CD8-positive, alpha-beta memory T cell (primary cell): ENCODE data around the gene RNF126. TPM values are rescaled to one million over a fixed set of nuclear protein-coding genes. Genes with fewer than 3 reads are reported as not detected.
"Not testable (repeated sequence)": the region's sequence is repeated elsewhere in the genome, so short reads cannot be mapped to it uniquely, and the experiment has no call there.

Experiments used
- CTCF ChIA-PET: fragments of 350-600 bp; sonication (Branson Sonifier 250); formaldehyde crosslinking; loops from one replicate; lab custom pipeline; 2021; ENCODE audit warnings: antibody characterized with exemption; lab: Charles Lee
- POLR2A ChIA-PET: fragments of 350-600 bp; sonication (Branson Sonifier 250); formaldehyde crosslinking; loops from one replicate; lab custom pipeline; 2021; ENCODE audit warnings: antibody characterized with exemption; lab: Charles Lee
- DNase-seq, 5 donors: peaks; one replicate each; pipeline versions ENCODE4 v3.0.0 to v3.0.0-alpha.2; 2020 to 2022; ENCODE audit warnings: mixed read lengths in 1 of 5
- H3K27ac ChIP-seq: one replicate; pipeline ENCODE4 v1.7.0; 2013; ENCODE audit warnings: low read depth, mild to moderate bottlenecking, low read length, moderate library complexity
- H3K27me3 ChIP-seq: 2 replicates; pipeline ENCODE4 v1.7.0; 2013; ENCODE audit warnings: low read length, mild to moderate bottlenecking; ENCODE audit not compliant: insufficient read depth, poor library complexity, severe bottlenecking
- H3K36me3 ChIP-seq: 2 replicates; pipeline ENCODE4 v1.7.0; 2013; ENCODE audit warnings: mild to moderate bottlenecking, low read length, moderate library complexity; ENCODE audit not compliant: insufficient read depth
- H3K4me1 ChIP-seq: 2 replicates; pipeline ENCODE4 v1.7.0; 2013; ENCODE audit warnings: mild to moderate bottlenecking, low read length, moderate library complexity; ENCODE audit not compliant: insufficient read depth
- H3K4me3 ChIP-seq: 2 replicates; pipeline ENCODE4 v1.7.0; 2013; ENCODE audit warnings: mild to moderate bottlenecking, low read length
- H3K9me3 ChIP-seq: 2 replicates; pipeline ENCODE4 v1.7.0; 2013; ENCODE audit warnings: mild to moderate bottlenecking, low read length
- H3K27ac Mint-ChIP-seq, 8 donors: one replicate each; pipeline ENCODE4 v1.8.0; 2020 to 2021; ENCODE audit warnings: mixed read lengths in 8 of 8, mild to moderate bottlenecking in 6 of 8, inconsistent platforms in 3 of 8, moderate library complexity in 3 of 8
- H3K27me3 Mint-ChIP-seq, 2 donors: one replicate each; pipeline ENCODE4 v1.8.0; 2020 to 2021; ENCODE audit warnings: mixed read lengths in 2 of 2, mild to moderate bottlenecking in 1 of 2, moderate library complexity in 1 of 2
- H3K36me3 Mint-ChIP-seq, 3 donors: one replicate each; pipeline ENCODE4 v1.8.0; 2020 to 2021; ENCODE audit warnings: mixed read lengths in 3 of 3, inconsistent platforms in 1 of 3, mild to moderate bottlenecking in 1 of 3
- H3K4me1 Mint-ChIP-seq, 3 donors: one replicate each; pipeline ENCODE4 v1.8.0; 2020 to 2021; ENCODE audit warnings: mixed read lengths in 3 of 3, inconsistent platforms in 1 of 3, mild to moderate bottlenecking in 1 of 3
- H3K4me3 Mint-ChIP-seq, 7 donors: one replicate each; pipeline ENCODE4 v1.8.0; 2020 to 2021; ENCODE audit warnings: mixed read lengths in 7 of 7, mild to moderate bottlenecking in 6 of 7, moderate library complexity in 4 of 7, inconsistent platforms in 2 of 7
- H3K9me3 Mint-ChIP-seq, 5 donors: one replicate each; pipeline ENCODE4 v1.8.0; 2020 to 2022; ENCODE audit warnings: mixed read lengths in 5 of 5, mild to moderate bottlenecking in 3 of 5, moderate library complexity in 2 of 5, inconsistent platforms in 1 of 5
- polyA plus RNA-seq: library from polyadenylated mRNA; unstranded; fragments of 300-500 nt; fragmentation: Illumina TruSeq; gene quantifications from one replicate; pipeline ENCODE4 v1.2.3, GENCODE V29; 2021
- total RNA-seq, 2 experiments: library from RNA; stranded (reverse); gene quantifications; one replicate each; pipeline ENCODE4 v1.2.3, GENCODE V29; 2021

RNF126 gene
- total and polyA plus RNA-seq, 3 experiments from 2014 or later: 89.6 to 100.0 (median 95.5) TPM

DNA sequence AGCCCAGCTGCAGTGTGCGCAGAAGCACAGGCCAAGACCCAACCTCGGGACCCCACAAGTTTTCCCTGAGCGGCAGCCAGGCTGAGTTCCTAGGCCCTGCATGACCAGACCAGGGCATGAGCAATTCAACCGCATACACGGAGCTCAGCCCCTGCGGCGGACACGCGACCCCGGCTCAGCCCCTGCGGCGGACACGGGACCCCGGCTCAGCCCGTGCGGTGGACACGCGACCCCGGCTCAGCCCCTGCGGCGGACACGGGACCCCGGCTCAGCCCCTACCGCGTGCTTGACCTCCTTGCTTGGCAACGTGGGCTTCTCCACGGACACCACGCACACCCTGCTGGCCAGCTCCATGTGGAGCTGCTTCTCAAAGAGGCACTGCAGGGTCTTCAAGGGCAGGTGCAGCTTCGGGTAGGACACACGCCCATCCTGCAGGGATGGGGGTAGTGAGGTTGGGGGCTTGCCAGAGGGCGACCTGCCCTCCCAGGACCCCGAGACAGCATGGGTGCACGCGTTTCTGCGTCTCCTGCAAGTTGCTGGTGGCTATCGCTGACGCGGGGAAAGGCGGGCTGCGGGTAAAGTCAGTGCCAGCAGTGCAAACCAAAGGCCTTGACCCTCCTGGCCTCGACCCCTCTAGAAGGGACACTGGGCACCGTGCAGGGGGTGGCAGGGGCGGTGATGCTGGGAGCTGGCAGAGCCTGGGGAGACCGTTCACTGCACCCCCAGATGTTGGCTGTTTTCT is 39.7 kb downstream of the RNF126 start:
- DNase-seq: no peak
- Histone ChIP-seq H3K27me3 (no peaks in the 10 kb centered on the region), H3K4me3 (no peak overlapping the region), H3K27ac (no peak overlapping the region), H3K9me3 (no peaks in the 10 kb centered on the region), H3K36me3 (peaks cover 13% of the 10 kb centered on the region), H3K4me1 (no peaks in the 10 kb centered on the region)
- H3K27ac Mint-ChIP-seq: no peak overlapping the region
- no peaks in the 10 kb centered on the region for H3K9me3 Mint-ChIP-seq
- peak overlapping the region in 1 of 7 donors; percentile 5 for H3K4me3 Mint-ChIP-seq
- CTCF ChIA-PET: no interaction called here
- no peaks in the 10 kb centered on the region for H3K27me3 Mint-ChIP-seq
- H3K36me3 Mint-ChIP-seq: peaks cover 3 to 56% (median 3%) of the 10 kb centered on the region in 3 donors
- H3K4me1 Mint-ChIP-seq: peaks cover 3 to 11% (median 4%) of the 10 kb centered on the region in 3 donors
- POLR2A ChIA-PET: interaction anchor here (0.6 kb wide), 2 partner anchors 27 to 63 kb away, joined by 3 to 10 read pairs; no protein-coding TSS in a partner anchor

DNA sequence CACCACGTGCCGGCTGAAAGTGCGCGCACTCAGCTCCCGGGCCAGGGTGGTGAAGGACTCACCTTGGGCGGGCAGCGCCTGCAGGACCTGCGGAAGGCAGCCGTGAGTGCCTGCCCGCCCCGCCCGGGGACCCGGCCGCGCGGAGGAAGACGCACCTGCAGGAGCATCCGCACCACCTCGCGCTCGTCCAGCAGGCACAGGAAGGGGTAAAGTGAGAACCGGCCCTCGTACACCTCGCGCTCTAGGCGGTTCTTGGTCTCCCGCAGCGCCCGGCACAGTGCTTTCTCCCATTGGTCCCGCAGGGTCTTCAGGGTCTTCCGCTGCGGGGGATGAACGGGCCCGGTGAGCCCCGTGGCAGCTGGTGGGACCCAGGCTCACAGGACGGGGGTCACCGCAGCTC is 40.3 kb downstream of the RNF126 start:
- Mint-ChIP-seq H3K36me3 (peaks cover 3 to 57% (median 3%) of the 10 kb centered on the region in 3 donors), H3K4me3 (no peak overlapping the region), H3K4me1 (peaks cover 3 to 8% (median 4%) of the 10 kb centered on the region in 3 donors), H3K27me3 (no peaks in the 10 kb centered on the region), H3K9me3 (no peaks in the 10 kb centered on the region), H3K27ac (no peak overlapping the region)
- DNase-seq: no peak
- H3K4me3 ChIP-seq: no peak overlapping the region
- peaks cover 7% of the 10 kb centered on the region for H3K36me3 ChIP-seq
- no peaks in the 10 kb centered on the region for H3K27me3 ChIP-seq
- no peaks in the 10 kb centered on the region for H3K9me3 ChIP-seq
- no peak overlapping the region for H3K27ac ChIP-seq
- H3K4me1 ChIP-seq: no peaks in the 10 kb centered on the region
- ChIA-PET CTCF (no interaction called here), POLR2A (interaction anchor here (0.6 kb wide), 1 partner anchor 28 kb away, joined by 10 read pairs; no protein-coding TSS in a partner anchor)

DNA sequence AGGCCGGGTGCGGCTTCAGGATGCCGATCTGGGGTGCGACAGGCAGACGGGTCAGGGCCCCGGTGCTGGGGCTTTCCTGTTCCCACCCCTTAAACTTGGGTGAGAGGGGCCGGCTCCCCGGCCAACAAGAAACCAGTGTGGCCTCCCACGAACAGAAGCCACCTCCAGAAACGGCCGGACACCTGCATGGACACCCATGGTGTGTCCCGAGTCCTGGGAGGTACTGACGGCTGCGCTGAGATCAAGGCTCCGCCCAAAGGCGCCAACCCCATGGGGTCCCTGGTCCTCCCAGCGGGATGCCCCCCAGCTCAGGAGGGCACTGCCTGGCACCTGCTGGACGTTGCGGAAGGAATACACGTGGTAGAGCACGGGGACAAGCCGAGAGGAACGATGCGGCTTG is 41.2 kb downstream of the RNF126 start:
- H3K9me3 Mint-ChIP-seq: no peaks in the 10 kb centered on the region
- H3K4me3 ChIP-seq: no peak overlapping the region
- no peaks in the 10 kb centered on the region for H3K9me3 ChIP-seq
- peaks cover 1 to 6% (median 3%) of the 10 kb centered on the region in 3 donors for H3K4me1 Mint-ChIP-seq
- peaks cover 1 to 56% (median 3%) of the 10 kb centered on the region in 3 donors for H3K36me3 Mint-ChIP-seq
- CTCF ChIA-PET: no interaction called here
- POLR2A ChIA-PET: no interaction called here
- no peak overlapping the region for H3K27ac ChIP-seq
- no peak for DNase-seq
- no peaks in the 10 kb centered on the region for H3K27me3 ChIP-seq
- no peak overlapping the region for H3K4me3 Mint-ChIP-seq
- no peak overlapping the region for H3K27ac Mint-ChIP-seq
- no peaks in the 10 kb centered on the region for H3K4me1 ChIP-seq
- H3K36me3 ChIP-seq: peaks cover 7% of the 10 kb centered on the region
- no peaks in the 10 kb centered on the region for H3K27me3 Mint-ChIP-seq

DNA sequence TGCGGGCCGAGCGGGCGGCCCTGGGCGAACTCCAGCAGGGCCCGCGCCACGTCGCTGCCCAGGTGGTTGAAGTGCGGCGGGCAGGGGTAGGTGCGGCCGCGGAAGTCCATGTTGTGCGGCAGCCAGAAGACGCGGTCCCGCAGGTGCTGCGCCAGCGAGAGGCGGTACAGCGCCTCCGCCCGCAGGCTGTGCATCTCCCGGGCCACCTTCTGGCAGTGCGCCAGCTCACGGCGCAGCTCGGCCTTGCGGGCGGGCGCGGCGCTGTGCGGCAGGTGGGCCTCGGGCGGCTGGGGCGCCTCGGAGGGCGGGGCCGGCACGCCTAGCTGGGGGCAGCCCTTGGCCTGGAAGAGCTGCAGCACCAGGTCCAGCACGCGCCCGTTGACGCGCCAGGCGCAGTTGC is 41.8 kb downstream of the RNF126 start:
- H3K4me1 ChIP-seq, H3K27ac Mint-ChIP-seq, H3K36me3 ChIP-seq, H3K4me1 Mint-ChIP-seq, H3K9me3 Mint-ChIP-seq, H3K27me3 ChIP-seq, H3K4me3 ChIP-seq, H3K27me3 Mint-ChIP-seq, H3K4me3 Mint-ChIP-seq, POLR2A ChIA-PET, H3K9me3 ChIP-seq, H3K27ac ChIP-seq, CTCF ChIA-PET, DNase-seq: not testable (repeated sequence)
- H3K36me3 Mint-ChIP-seq: peaks cover 0 to 54% (median 3%) of the 10 kb centered on the region in 3 donors

DNA sequence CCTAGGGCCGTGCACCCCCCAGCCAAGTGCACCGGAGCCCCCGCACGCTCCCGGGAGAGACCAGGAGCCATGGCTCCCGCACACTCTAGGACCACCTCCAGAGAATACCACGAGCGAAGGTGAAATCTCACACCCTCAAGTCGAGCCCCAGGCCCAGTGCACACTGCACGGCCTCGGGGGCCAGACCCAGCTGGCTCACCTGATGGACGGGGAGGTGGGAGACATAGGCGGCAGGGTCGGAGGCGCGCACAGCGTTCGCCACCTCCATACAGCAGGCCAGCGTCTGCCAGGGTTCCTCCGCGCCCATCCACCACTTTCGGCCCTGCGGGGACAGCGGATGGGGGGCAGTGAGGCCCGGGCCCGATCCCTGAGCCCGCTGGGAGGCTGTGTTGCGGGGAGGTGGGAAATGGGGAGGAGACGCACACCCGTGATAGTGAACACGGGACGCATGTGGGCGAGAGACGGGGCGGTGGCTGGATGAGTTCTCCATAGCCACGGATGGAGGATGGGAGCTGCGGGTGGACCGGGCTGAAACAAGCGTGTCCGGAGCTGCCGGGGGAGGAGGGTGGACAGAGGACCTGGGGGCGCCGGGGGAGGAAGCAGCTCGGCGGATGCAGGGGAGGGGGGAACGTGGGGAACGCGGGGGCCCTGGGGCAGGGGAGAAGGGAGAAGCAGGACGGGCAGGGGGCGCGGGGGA is 42.7 kb downstream of the RNF126 start:
- Mint-ChIP-seq H3K4me3 (no peak overlapping the region), H3K27me3 (no peaks in the 10 kb centered on the region), H3K4me1 (peaks cover 3 to 5% (median 4%) of the 10 kb centered on the region in 3 donors), H3K36me3 (peaks cover 0 to 51% (median 3%) of the 10 kb centered on the region in 3 donors), H3K9me3 (no peaks in the 10 kb centered on the region), H3K27ac (no peak overlapping the region)
- Histone ChIP-seq H3K27ac (no peak overlapping the region), H3K36me3 (peaks cover 7% of the 10 kb centered on the region), H3K4me3 (no peak overlapping the region), H3K9me3 (no peaks in the 10 kb centered on the region), H3K27me3 (no peaks in the 10 kb centered on the region), H3K4me1 (no peaks in the 10 kb centered on the region)
- no peak for DNase-seq
- ChIA-PET CTCF (no interaction called here), POLR2A (no interaction called here)

DNA sequence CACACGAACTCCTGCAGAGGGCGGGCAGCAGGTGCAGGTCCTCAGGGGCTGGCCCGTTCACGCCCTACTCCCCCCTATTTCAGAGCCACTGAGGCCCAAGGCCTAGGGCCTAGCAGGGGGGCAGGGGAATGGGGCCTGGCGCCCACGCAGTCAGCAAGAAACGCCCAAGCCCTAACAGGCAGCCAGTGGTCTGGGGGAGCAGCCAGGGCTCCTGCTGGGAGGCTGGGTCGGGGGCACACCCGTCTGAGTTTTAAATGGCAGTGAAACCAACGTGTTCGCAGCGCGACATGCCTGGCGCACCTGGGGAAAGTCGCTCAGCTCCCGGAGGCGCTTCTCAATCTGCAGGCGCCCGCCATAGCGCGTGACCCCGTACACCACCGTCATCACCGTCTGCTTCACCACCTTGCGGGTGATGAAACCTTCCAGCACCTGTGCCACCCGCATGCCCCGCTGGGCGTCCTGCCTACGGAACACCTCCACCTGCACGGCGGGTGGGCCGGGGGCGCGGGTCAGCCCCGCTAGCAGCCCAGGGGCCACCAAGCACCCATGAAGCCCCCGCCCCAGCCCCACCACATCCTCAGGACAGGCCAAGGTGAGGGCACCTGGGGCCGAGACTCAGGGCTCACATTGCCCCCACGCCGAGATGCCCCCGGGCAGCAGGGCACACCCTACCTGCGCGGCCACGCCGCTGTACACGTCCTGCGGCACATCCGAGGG is 43.6 kb downstream of the RNF126 start:
- Mint-ChIP-seq H3K36me3 (peaks cover 0 to 48% (median 2%) of the 10 kb centered on the region in 3 donors), H3K4me1 (peaks cover 3 to 5% (median 3%) of the 10 kb centered on the region in 3 donors), H3K27me3 (no peaks in the 10 kb centered on the region), H3K9me3 (no peaks in the 10 kb centered on the region), H3K4me3 (no peak overlapping the region), H3K27ac (no peak overlapping the region)
- peaks cover 7% of the 10 kb centered on the region for H3K36me3 ChIP-seq
- H3K4me1 ChIP-seq: no peaks in the 10 kb centered on the region
- POLR2A ChIA-PET: no interaction called here
- H3K27ac ChIP-seq: no peak overlapping the region
- DNase-seq: no peak
- H3K4me3 ChIP-seq: no peak overlapping the region
- CTCF ChIA-PET: no interaction called here
- H3K27me3 ChIP-seq: no peaks in the 10 kb centered on the region
- H3K9me3 ChIP-seq: no peaks in the 10 kb centered on the region

DNA sequence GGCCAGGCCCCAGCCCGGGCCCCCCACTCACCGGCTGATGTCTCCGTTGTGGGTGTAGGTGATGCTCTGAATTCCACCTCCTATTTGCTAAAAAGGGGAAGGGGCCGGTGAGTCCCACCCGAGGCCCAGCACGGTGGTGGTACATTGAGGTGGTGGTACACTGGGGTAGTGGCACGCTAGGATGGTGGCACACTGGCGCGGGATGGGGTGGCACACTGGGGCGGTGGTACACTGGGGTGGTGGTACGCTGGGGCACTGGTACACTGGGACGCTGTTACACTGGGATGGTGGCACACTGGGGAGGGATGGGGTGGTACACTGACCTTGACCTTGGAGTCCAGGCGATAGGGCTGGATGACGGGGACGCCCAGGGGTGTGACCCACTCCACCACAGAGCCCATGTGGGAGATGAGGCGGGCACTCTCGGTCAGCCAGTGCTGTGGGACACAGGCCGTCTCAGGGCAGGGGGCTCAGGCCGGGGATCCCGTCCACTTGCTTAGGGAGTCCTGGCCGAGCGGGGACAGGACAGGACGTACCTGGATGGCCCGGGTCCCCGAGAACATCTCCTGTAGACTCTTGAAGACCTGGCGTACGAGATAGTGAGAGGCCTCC is 44.2 kb downstream of the RNF126 start:
- Mint-ChIP-seq H3K27ac (no peak overlapping the region), H3K4me3 (peak overlapping the region in 1 of 7 donors; percentile 19), H3K4me1 (peaks cover 3 to 5% (median 3%) of the 10 kb centered on the region in 3 donors), H3K36me3 (peaks cover 0 to 43% (median 2%) of the 10 kb centered on the region in 3 donors), H3K27me3 (no peaks in the 10 kb centered on the region), H3K9me3 (no peaks in the 10 kb centered on the region)
- H3K4me1 ChIP-seq: no peaks in the 10 kb centered on the region
- no peak for DNase-seq
- H3K4me3 ChIP-seq: no peak overlapping the region
- ChIA-PET POLR2A (no interaction called here), CTCF (no interaction called here)
- peaks cover 3% of the 10 kb centered on the region for H3K36me3 ChIP-seq
- no peak overlapping the region for H3K27ac ChIP-seq
- H3K27me3 ChIP-seq: no peaks in the 10 kb centered on the region
- no peaks in the 10 kb centered on the region for H3K9me3 ChIP-seq
